GM18519 (cell line): ENCODE measurements around the gene WFDC11.

Experiments
- ATAC-seq: cut with Tn5 transposase; IDR thresholded peaks from one replicate; pipeline ENCODE4 v1.9.1; 2021; ENCODE audit warnings: mild to moderate bottlenecking, moderate library complexity; ENCODE audit not compliant: unreplicated experiment, low FRiP score

WFDC11 gene

GRCh38 chr20:45629496-45630100 lies 40.4 kb downstream of the WFDC11 start, which contains the start of gene WFDC10A:
TSS of gene WFDC10A (plus strand) at chr20:45629739. CDS start at chr20:45629814, 75 bp downstream.
- ATAC-seq: no peak

- no peak for ATAC-seq
Observed at GRCh38 chr20:45626540-45626939, 43.5 kb downstream of the WFDC11 start.

GRCh38 chr20:45621593-45621992 lies 48.4 kb downstream of the WFDC11 start:
- ATAC-seq: no peak

- no peak for ATAC-seq
Observed at GRCh38 chr20:45617591-45617990, 52.4 kb downstream of the WFDC11 start.

GRCh38 chr20:45612314-45612713 lies 57.7 kb downstream of the WFDC11 start:
- ATAC-seq: no peak

GRCh38 chr20:45611054-45611453 lies 59.0 kb downstream of the WFDC11 start:
- ATAC-seq: no peak

GRCh38 chr20:45607810-45608209 lies 62.2 kb downstream of the WFDC11 start:
- ATAC-seq: no peak
